Measurements from ENCODE around the gene CCL4L2. TPM values are rescaled to one million over a fixed set of nuclear protein-coding genes. Genes with fewer than 3 reads are reported as not detected.
"Not testable (repeated sequence)": the region's sequence is repeated elsewhere in the genome, so short reads cannot be mapped to it uniquely, and the experiment has no call there.

CCL4L2 gene
- total and polyA plus RNA-seq, 12 donors, result 0.57 to 5.1 (median 2.2) TPM; not detected in 1

DNA sequence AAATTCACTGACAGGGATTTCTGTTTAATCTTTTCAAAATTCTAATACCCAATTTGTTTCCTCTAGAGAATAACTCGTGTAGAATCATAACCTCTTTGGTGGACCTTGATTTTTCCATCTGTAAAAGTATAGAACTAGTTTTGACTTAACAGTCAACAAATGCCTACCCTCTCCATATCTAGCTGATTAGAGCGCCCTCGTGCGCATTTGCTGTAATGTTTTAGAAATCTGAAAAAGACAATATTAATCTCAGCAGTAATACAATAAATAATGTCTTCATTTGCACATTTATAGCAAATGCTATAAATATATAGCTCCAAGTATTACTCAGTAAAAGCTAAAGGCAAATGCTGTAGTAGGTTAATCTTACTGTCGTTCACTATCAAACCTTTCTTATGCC is 18.8 kb downstream of the CCL4L2 start:
- H3K36me3 ChIP-seq (replicated peaks in 1 of 2); H3K9me3 ChIP-seq (replicated peaks in 1 of 3); H3K27ac ChIP-seq; H3K4me3 ChIP-seq; intact Hi-C loops (cut with DNase I); H3K4me1 ChIP-seq (replicated peaks in 1 of 2); H3K27me3 ChIP-seq: not testable (repeated sequence)
- 39 to 51% (median 44%) methylated on average over 4 to 5 of the region's 5 CpGs for WGBS, 4 donors
- TF ChIP-seq, protein P1, sequence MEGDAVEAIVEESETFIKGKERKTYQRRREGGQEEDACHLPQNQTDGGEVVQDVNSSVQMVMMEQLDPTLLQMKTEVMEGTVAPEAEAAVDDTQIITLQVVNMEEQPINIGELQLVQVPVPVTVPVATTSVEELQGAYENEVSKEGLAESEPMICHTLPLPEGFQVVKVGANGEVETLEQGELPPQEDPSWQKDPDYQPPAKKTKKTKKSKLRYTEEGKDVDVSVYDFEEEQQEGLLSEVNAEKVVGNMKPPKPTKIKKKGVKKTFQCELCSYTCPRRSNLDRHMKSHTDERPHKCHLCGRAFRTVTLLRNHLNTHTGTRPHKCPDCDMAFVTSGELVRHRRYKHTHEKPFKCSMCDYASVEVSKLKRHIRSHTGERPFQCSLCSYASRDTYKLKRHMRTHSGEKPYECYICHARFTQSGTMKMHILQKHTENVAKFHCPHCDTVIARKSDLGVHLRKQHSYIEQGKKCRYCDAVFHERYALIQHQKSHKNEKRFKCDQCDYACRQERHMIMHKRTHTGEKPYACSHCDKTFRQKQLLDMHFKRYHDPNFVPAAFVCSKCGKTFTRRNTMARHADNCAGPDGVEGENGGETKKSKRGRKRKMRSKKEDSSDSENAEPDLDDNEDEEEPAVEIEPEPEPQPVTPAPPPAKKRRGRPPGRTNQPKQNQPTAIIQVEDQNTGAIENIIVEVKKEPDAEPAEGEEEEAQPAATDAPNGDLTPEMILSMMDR (IDR thresholded peaks at IDR 0.05), result peak in 1 of 6 experiments; percentile 16
- peak in 2 of 7 donors; percentile 9 for DNase-seq

DNA sequence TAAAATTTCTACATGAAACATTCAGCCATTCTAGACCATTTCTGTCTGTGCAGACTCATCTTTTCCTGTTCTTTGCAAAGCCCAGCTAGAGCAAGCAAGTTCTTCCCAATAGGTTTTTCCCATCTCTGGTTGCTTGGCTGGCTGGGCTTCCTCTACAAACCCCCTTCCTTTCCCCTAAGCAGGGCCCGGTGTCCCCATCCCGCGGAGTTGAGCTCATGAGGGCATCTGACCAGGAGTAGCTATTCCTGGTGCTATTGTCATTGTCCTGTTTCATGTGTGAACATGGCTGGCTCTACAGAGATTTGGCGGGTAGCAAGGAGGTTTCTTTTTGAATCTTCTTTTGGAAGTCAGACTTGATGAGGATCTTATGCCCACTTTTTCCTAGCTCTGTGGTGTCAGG is 31.2 kb downstream of the CCL4L2 start:
- 82 to 100% (median 90%) methylated on average over 3 of the region's 4 CpGs for whole genome bisulfite sequencing, 4 donors
- H3K27me3 ChIP-seq; H3K4me3 ChIP-seq; H3K36me3 ChIP-seq (replicated peaks in 1 of 2); H3K9me3 ChIP-seq (replicated peaks in 1 of 3); DNase-seq; intact Hi-C loops (cut with DNase I); H3K27ac ChIP-seq; H3K4me1 ChIP-seq (replicated peaks in 1 of 2): not testable (repeated sequence)

Small RNA genes within 50 kb of the gene (small RNA-seq; reads per million reads assigned to genes)
- 0 reads per million in 2 donors for gene AC243829.3
- gene AC243829.6, result 0 reads per million in 2 donors

Other genes starting within 250 kb of the CCL4L2 start
- gene CCL16, start 229.6 kb upstream of the CCL4L2 start, total RNA-seq, result 1 to 10 TPM in 1 of 9 donors, under 1 TPM in 5, not detected in 3; 0.22 to 1.6 (median 0.57) TPM
- gene CCL16, start 229.6 kb upstream of the CCL4L2 start, polyA plus RNA-seq, result 1 to 10 TPM in 1 of 3 donors, under 1 TPM in 2; 0.16 to 3.2 (median 0.24) TPM
- gene CCL14, start 224.3 kb upstream of the CCL4L2 start, total RNA-seq, result 100 to 1,000 TPM in 3 of 9 donors, 10 to 100 TPM in 6; 15.3 to 129 (median 53.2) TPM
- 100 to 1,000 TPM in 2 of 3 donors, 10 to 100 TPM in 1; 75.8 to 268 (median 250) TPM for gene CCL14, start 224.3 kb upstream of the CCL4L2 start, polyA plus RNA-seq
- gene CCL15, start 209.5 kb upstream of the CCL4L2 start, total RNA-seq, result 1 to 10 TPM in 3 of 9 donors, under 1 TPM in 2, not detected in 4; 0.28 to 1.7 (median 1.1) TPM
- gene CCL15, start 209.5 kb upstream of the CCL4L2 start, polyA plus RNA-seq, result under 1 TPM in 2 of 3 donors, not detected in 1; 0.17 to 0.38 TPM
- 10 to 100 TPM in 5 of 9 donors, 1 to 10 TPM in 4; 1.9 to 25.7 (median 10.0) TPM for gene CCL23, start 193.1 kb upstream of the CCL4L2 start, total RNA-seq
- gene CCL23, start 193.1 kb upstream of the CCL4L2 start, polyA plus RNA-seq, result 1 to 10 TPM; 1.9 to 9.8 (median 3.3) TPM
- 1 to 10 TPM in 4 of 9 donors, under 1 TPM in 1, not detected in 4; 0.32 to 2.2 (median 1.6) TPM for gene CCL18, start 146.8 kb upstream of the CCL4L2 start, total RNA-seq
- 1 to 10 TPM in 2 of 3 donors, not detected in 1; 1.2 to 5.2 TPM for gene CCL18, start 146.8 kb upstream of the CCL4L2 start, polyA plus RNA-seq
- gene CCL3, start 120.9 kb upstream of the CCL4L2 start, total RNA-seq, result 10 to 100 TPM in 2 of 9 donors, 1 to 10 TPM in 6, under 1 TPM in 1; 0.54 to 15.3 (median 4.8) TPM
- 1 to 10 TPM; 3.8 to 9.9 (median 5.2) TPM for gene CCL3, start 120.9 kb upstream of the CCL4L2 start, polyA plus RNA-seq
- gene CCL4, start 107.2 kb upstream of the CCL4L2 start, total RNA-seq, result 10 to 100 TPM in 2 of 9 donors, 1 to 10 TPM in 6, under 1 TPM in 1; 0.72 to 17.5 (median 5.5) TPM
- 10 to 100 TPM in 1 of 3 donors, 1 to 10 TPM in 2; 3.8 to 10.0 (median 5.2) TPM for gene CCL4, start 107.2 kb upstream of the CCL4L2 start, polyA plus RNA-seq
- gene TBC1D3B, start 34.4 kb upstream of the CCL4L2 start, total RNA-seq, result 10 to 100 TPM in 1 of 9 donors, 1 to 10 TPM in 5, under 1 TPM in 1, not detected in 2; 0.39 to 10.5 (median 2.7) TPM
- 10 to 100 TPM in 2 of 3 donors, not detected in 1; 10.4 to 12.9 TPM for gene TBC1D3B, start 34.4 kb upstream of the CCL4L2 start, polyA plus RNA-seq
- 1 to 10 TPM in 3 of 9 donors, under 1 TPM in 2, not detected in 4; 0.41 to 1.7 (median 1.4) TPM for gene CCL3L1, start 14.3 kb upstream of the CCL4L2 start, total RNA-seq
- gene CCL3L1, start 14.3 kb upstream of the CCL4L2 start, polyA plus RNA-seq, result 1 to 10 TPM in 1 of 3 donors, under 1 TPM in 2; 0.54 to 3.0 (median 0.72) TPM
- gene TBC1D3I, start 53.5 kb downstream of the CCL4L2 start, total RNA-seq, result under 1 TPM in 3 of 9 donors, not detected in 6; 0.18 to 0.89 (median 0.22) TPM
- gene TBC1D3I, start 53.5 kb downstream of the CCL4L2 start, polyA plus RNA-seq, result 1 to 10 TPM in 2 of 3 donors, not detected in 1; 1.4 to 2.4 TPM
- gene TBC1D3G, start 112.8 kb downstream of the CCL4L2 start, total RNA-seq, result not detected
- 10 to 100 TPM in 1 of 3 donors, 1 to 10 TPM in 1, not detected in 1; 2.7 to 79.7 TPM for gene TBC1D3G, start 112.8 kb downstream of the CCL4L2 start, polyA plus RNA-seq
- not detected for gene TBC1D3H, start 177.4 kb downstream of the CCL4L2 start, total RNA-seq
- 1 to 10 TPM in 1 of 3 donors, not detected in 2; 6.4 TPM for gene TBC1D3H, start 177.4 kb downstream of the CCL4L2 start, polyA plus RNA-seq